SK-N-SH treated with all-trans-retinoic acid at 6 μM for 48 hours (cell line): Measurements from ENCODE around the gene MAPKAPK5.

Source experiments
- ARNTL ChIP-seq: fragments of 450-650 bp; formaldehyde crosslinking; IDR thresholded peaks from 2 replicates; pipeline ENCODE4 v1.5.0; 2020; ENCODE audit warnings: low read depth, mild to moderate bottlenecking, moderate library complexity, borderline replicate concordance
- ESRRG ChIP-seq: fragments of 250-450 bp; sonication (Bioruptor Pico); IDR thresholded peaks from 2 replicates; pipeline ENCODE4 v1.6.1; 2021; ENCODE audit warnings: mild to moderate bottlenecking
- PATZ1 ChIP-seq: fragments of 250-450 bp; sonication (Bioruptor Pico); IDR thresholded peaks from 2 replicates; pipeline ENCODE4 v1.8.0; 2020; ENCODE audit warnings: mild to moderate bottlenecking, moderate library complexity, borderline replicate concordance
- PPARA ChIP-seq: fragments of 250-450 bp; sonication (Bioruptor Pico); IDR thresholded peaks from 2 replicates; pipeline ENCODE4 v1.5.0; 2020; ENCODE audit warnings: mild to moderate bottlenecking, borderline replicate concordance
- ZFP3 ChIP-seq: fragments of 250-450 bp; sonication (Bioruptor Pico); IDR thresholded peaks from 2 replicates; pipeline ENCODE4 v1.5.0; 2020; ENCODE audit warnings: mild to moderate bottlenecking, moderate library complexity

- TF ChIP-seq PATZ1 (no peak), ZFP3 (CRISPR knock-in tag) (no peak), PPARA (CRISPR knock-in tag) (no peak), ESRRG (CRISPR knock-in tag) (no peak), ARNTL (CRISPR knock-in tag) (no peak)
These were observed 16.8 kb downstream of the MAPKAPK5 start for GRCh38 chr12:111858778-111859177.
